ENCODE results near the gene CEACAM19. TPM values are rescaled to one million over a fixed set of nuclear protein-coding genes. Genes with fewer than 3 reads are reported as not detected.

CEACAM19 gene
- total and polyA plus RNA-seq, 2 of the 13 experiments (the other 11 are each of a cell fraction or from before 2014, with no cell fraction given) = 1.3 to 4.0 TPM

DNA sequence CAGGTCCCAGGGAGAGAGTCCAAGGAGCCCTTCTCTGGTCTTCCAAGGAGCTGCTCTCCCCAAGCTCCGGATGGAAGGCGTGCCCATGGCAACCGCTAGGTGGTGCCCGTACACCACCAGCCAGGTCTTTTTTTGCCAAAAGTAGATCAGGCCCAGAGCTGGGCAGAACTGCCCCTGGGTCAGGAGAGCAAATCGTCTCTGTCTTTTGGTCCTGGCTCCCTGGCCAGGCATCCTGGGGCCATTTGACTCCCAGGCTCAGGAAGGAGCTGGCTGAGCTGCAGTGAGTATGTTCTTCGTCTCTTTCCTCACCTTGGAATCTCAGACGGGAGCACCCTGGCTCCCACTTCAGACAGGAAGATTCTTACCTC lies 52.7 kb downstream of the CEACAM19 start (continued):
- TF ChIP-seq, protein P1, sequence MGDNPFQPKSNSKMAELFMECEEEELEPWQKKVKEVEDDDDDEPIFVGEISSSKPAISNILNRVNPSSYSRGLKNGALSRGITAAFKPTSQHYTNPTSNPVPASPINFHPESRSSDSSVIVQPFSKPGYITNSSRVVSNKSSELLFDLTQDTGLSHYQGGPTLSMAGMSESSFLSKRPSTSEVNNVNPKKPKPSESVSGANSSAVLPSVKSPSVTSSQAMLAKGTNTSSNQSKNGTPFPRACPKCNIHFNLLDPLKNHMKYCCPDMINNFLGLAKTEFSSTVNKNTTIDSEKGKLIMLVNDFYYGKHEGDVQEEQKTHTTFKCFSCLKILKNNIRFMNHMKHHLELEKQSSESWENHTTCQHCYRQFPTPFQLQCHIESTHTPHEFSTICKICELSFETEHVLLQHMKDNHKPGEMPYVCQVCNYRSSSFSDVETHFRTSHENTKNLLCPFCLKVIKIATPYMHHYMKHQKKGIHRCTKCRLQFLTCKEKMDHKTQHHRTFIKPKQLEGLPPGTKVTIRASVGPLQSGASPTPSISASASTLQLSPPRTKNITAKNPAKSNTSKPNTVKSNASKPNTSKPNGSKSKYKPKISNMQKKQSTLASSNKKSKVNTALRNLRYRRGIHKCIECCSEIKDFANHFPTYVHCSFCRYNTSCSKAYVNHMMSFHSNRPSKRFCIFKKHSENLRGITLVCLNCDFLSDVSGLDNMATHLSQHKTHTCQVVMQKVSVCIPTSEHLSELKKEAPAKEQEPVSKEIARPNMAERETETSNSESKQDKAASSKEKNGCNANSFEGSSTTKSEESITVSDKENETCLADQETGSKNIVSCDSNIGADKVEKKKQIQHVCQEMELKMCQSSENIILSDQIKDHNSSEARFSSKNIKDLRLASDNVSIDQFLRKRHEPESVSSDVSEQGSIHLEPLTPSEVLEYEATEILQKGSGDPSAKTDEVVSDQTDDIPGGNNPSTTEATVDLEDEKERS (CRISPR knock-in tag; IDR thresholded peaks at IDR 0.05) = 0 out of 2 replicates have a peak, but pooled peaks have one; percentile 66
- TF ChIP-seq, protein P2, sequence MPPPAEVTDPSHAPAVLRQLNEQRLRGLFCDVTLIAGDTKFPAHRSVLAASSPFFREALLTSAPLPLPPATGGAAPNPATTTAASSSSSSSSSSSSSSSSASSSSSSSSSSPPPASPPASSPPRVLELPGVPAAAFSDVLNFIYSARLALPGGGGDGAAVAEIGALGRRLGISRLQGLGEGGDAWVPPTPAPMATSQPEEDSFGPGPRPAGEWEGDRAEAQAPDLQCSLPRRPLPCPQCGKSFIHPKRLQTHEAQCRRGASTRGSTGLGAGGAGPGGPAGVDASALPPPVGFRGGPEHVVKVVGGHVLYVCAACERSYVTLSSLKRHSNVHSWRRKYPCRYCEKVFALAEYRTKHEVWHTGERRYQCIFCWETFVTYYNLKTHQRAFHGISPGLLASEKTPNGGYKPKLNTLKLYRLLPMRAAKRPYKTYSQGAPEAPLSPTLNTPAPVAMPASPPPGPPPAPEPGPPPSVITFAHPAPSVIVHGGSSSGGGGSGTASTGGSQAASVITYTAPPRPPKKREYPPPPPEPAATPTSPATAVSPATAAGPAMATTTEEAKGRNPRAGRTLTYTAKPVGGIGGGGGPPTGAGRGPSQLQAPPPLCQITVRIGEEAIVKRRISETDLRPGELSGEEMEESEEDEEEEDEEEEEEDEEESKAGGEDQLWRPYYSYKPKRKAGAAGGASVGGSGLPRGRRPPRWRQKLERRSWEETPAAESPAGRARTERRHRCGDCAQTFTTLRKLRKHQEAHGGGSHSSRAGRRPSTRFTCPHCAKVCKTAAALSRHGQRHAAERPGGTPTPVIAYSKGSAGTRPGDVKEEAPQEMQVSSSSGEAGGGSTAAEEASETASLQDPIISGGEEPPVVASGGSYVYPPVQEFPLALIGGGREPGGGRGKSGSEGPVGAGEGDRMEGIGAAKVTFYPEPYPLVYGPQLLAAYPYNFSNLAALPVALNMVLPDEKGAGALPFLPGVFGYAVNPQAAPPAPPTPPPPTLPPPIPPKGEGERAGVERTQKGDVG (CRISPR knock-in tag; IDR thresholded peaks at IDR 0.05; ENCODE audit: borderline replicate concordance) = no peak
- no peak for TF ChIP-seq ZNF225 (CRISPR knock-in tag; IDR thresholded peaks at IDR 0.05)
- TF ChIP-seq, protein P3, sequence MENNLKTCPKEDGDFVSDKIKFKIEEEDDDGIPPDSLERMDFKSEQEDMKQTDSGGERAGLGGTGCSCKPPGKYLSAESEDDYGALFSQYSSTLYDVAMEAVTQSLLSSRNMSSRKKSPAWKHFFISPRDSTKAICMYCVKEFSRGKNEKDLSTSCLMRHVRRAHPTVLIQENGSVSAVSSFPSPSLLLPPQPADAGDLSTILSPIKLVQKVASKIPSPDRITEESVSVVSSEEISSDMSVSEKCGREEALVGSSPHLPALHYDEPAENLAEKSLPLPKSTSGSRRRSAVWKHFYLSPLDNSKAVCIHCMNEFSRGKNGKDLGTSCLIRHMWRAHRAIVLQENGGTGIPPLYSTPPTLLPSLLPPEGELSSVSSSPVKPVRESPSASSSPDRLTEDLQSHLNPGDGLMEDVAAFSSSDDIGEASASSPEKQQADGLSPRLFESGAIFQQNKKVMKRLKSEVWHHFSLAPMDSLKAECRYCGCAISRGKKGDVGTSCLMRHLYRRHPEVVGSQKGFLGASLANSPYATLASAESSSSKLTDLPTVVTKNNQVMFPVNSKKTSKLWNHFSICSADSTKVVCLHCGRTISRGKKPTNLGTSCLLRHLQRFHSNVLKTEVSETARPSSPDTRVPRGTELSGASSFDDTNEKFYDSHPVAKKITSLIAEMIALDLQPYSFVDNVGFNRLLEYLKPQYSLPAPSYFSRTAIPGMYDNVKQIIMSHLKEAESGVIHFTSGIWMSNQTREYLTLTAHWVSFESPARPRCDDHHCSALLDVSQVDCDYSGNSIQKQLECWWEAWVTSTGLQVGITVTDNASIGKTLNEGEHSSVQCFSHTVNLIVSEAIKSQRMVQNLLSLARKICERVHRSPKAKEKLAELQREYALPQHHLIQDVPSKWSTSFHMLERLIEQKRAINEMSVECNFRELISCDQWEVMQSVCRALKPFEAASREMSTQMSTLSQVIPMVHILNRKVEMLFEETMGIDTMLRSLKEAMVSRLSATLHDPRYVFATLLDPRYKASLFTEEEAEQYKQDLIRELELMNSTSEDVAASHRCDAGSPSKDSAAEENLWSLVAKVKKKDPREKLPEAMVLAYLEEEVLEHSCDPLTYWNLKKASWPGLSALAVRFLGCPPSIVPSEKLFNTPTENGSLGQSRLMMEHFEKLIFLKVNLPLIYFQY (CRISPR knock-in tag; IDR thresholded peaks at IDR 0.05; ENCODE audit: borderline replicate concordance) = peak; percentile 84
- TF ChIP-seq ZNF143 (CRISPR knock-in tag; IDR thresholded peaks at IDR 0.05) = no peak
- TF ChIP-seq FOXC1 (CRISPR knock-in tag; IDR thresholded peaks at IDR 0.05; ENCODE audit: borderline replicate concordance) = no peak
- TF ChIP-seq ZNF562 (CRISPR knock-in tag; IDR thresholded peaks at IDR 0.05; ENCODE audit: borderline replicate concordance) = no peak
- TF ChIP-seq NCOA2 (CRISPR knock-in tag; IDR thresholded peaks at IDR 0.05) = peak; percentile 42; the same call in 1 of the 2 replicates
- no peak for TF ChIP-seq SYNCRIP (IDR thresholded peaks at IDR 0.05; ENCODE audit: insufficient read depth, low read depth, low read length)
- no peak for TF ChIP-seq ZNF563 (CRISPR knock-in tag; IDR thresholded peaks at IDR 0.05)
- no peak for TF ChIP-seq TMF1 (CRISPR knock-in tag; IDR thresholded peaks at IDR 0.05; ENCODE audit: low read depth)
- peak; percentile 67 for TF ChIP-seq SALL1 (CRISPR knock-in tag; IDR thresholded peaks at IDR 0.05)
- TF ChIP-seq ZNF350 (CRISPR knock-in tag; IDR thresholded peaks at IDR 0.05; ENCODE audit: borderline replicate concordance, low read depth) = no peak
- TF ChIP-seq SOX5 (CRISPR knock-in tag; IDR thresholded peaks at IDR 0.05; ENCODE audit: borderline replicate concordance) = no peak
- no peak for TF ChIP-seq PCBP1 (IDR thresholded peaks at IDR 0.05; ENCODE audit: borderline replicate concordance, low read depth, low read length)
- no peak for TF ChIP-seq CENPX (CRISPR knock-in tag; IDR thresholded peaks at IDR 0.05)
- TF ChIP-seq CREB1 (IDR thresholded peaks at IDR 0.05) = no peak
- TF ChIP-seq CREB1 (CRISPR knock-in tag; IDR thresholded peaks at IDR 0.05) = no peak
- TF ChIP-seq ZNF264 (CRISPR knock-in tag; IDR thresholded peaks at IDR 0.05) = no peak
- TF ChIP-seq SAP130 (CRISPR knock-in tag; IDR thresholded peaks at IDR 0.05; ENCODE audit: low read depth) = peak; percentile 25; the same call in 1 of the 2 replicates
- TF ChIP-seq, protein P4, sequence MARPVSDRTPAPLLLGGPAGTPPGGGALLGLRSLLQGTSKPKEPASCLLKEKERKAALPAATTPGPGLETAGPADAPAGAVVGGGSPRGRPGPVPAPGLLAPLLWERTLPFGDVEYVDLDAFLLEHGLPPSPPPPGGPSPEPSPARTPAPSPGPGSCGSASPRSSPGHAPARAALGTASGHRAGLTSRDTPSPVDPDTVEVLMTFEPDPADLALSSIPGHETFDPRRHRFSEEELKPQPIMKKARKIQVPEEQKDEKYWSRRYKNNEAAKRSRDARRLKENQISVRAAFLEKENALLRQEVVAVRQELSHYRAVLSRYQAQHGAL (CRISPR knock-in tag; IDR thresholded peaks at IDR 0.05; ENCODE audit: not compliant biosample characterization) = no peak
